ENCODE results near the gene CNTNAP5. TPM values are rescaled to one million over a fixed set of nuclear protein-coding genes. Genes with fewer than 3 reads are reported as not detected.

The CNTNAP5 gene
- total and polyA plus RNA-seq, 2 donors (not counting 1 experiment from before 2014, with no cell fraction given): not detected

DNA sequence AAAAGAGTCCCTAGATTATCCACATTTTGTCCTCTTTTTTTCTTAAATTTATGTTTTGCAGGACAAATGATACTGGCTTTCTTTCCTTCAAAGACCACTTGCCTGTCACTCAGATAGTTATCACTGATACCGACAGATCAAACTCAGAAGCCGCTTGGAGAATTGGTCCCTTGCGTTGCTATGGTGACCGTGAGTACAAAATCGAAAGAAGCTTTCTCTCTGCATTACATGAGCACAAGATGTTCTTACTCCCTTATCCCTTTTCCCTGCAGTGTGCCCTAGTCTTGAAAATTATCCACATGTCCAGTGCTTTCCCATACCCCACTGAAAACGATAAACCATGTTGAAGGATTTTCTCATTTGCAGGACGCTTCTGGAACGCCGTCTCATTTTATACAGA is 738.5 kb downstream of the CNTNAP5 start:
- no peaks in the 10 kb centered on the region for H4K20me1 ChIP-seq (ENCODE audit: control insufficient read depth, insufficient read depth, low read length, poor library complexity, severe bottlenecking)
- no peak overlapping the region for H3K4me3 Mint-ChIP-seq
- no peaks in the 10 kb centered on the region for H3K79me2 ChIP-seq (ENCODE audit: control insufficient read depth, insufficient read depth, low read length)
- H3K27ac Mint-ChIP-seq: no peak overlapping the region
- CTCF ChIA-PET: no interaction called here
- POLR2A ChIA-PET: no interaction called here
- 91% methylated on average over 9 of the region's 9 CpGs for WGBS (ENCODE audit: insufficient coverage)
- H3K9me3 ChIP-seq (ENCODE audit: control extremely low read depth in 1 of 3, control insufficient read depth in 2 of 3, insufficient read depth in 1 of 3, low read length in 2 of 3): no peaks in the 10 kb centered on the region
- H3K4me3 ChIP-seq (ENCODE audit: control extremely low read depth in 1 of 5, extremely low read depth in 1 of 5, insufficient read depth in 1 of 5, low read depth in 2 of 5, low read length in 4 of 5): no peak overlapping the region
- H3K4me1 ChIP-seq (ENCODE audit: control insufficient read depth in 2 of 2, insufficient read depth in 2 of 2, low read length in 2 of 2): no peaks in the 10 kb centered on the region
- no peak overlapping the region for H3K27ac ChIP-seq (ENCODE audit: low read length in 2 of 2)
- H3K36me3 ChIP-seq (replicated peaks in 1 of 2; ENCODE audit: control extremely low read depth in 1 of 2, control insufficient read depth in 1 of 2, extremely low read depth in 1 of 2, insufficient read depth in 2 of 2, low read length in 1 of 2): no peaks in the 10 kb centered on the region
- H3K9ac ChIP-seq (ENCODE audit: low read length): no peak overlapping the region
- intact Hi-C loops (cut with micrococcal nuclease): no loop called here
- TF ChIP-seq CTCF (IDR thresholded peaks at IDR 0.05): no peak
- TF ChIP-seq EZH2 (IDR thresholded peaks at IDR 0.05; ENCODE audit: borderline replicate concordance, insufficient read depth, low read depth, low read length, poor library complexity, severe bottlenecking): no peak
- no peaks in the 10 kb centered on the region for H3K4me1 Mint-ChIP-seq
- no peak overlapping the region for H2AFZ ChIP-seq (ENCODE audit: insufficient read depth, low read depth, low read length, poor library complexity, severe bottlenecking)
- ATAC-seq (ENCODE audit: low read depth): no peak
- no peaks in the 10 kb centered on the region for H3K27me3 ChIP-seq (replicated peaks in 1 of 4; ENCODE audit: control extremely low read depth in 1 of 4, control insufficient read depth in 3 of 4, insufficient read depth in 4 of 4, low read length in 3 of 4)
- H3K9me3 Mint-ChIP-seq (ENCODE audit: insufficient read depth): peaks cover 2% of the 10 kb centered on the region
- H3K4me2 ChIP-seq (replicated peaks; ENCODE audit: low read depth, low read length, poor library complexity, severe bottlenecking): no peak overlapping the region
- H3K27me3 Mint-ChIP-seq: no peaks in the 10 kb centered on the region
- DNase-seq: no peak

DNA sequence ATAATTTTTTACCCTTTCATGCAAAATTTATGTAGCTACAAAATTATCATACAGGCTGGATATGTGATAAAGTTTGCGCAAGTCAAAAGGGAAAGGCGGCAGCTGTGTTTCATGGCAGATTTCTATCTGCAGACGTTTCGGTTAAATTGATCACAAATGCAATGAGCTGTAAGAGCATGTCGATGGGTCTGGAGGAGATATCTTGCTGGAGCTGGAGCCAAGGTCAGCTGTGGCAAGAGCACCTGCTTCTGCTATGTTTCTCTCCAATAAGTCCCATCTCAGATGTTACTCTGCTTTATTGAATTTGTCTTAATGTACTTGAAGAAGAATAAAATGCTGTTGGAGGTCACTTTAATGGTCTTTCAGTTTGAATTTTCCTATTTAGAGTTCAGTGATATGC is 749.7 kb downstream of the CNTNAP5 start:
- ATAC-seq (ENCODE audit: low read depth): no peak
- no peak overlapping the region for H3K4me2 ChIP-seq (replicated peaks; ENCODE audit: low read depth, low read length, poor library complexity, severe bottlenecking)

More for the DNA sequence above, 749.7 kb downstream of the CNTNAP5 start:
- TF ChIP-seq CTCF (IDR thresholded peaks at IDR 0.05): no peak
- TF ChIP-seq EZH2 (IDR thresholded peaks at IDR 0.05; ENCODE audit: borderline replicate concordance, insufficient read depth, low read depth, low read length, poor library complexity, severe bottlenecking): no peak
- H3K4me3 Mint-ChIP-seq: no peak overlapping the region
- intact Hi-C loops (cut with micrococcal nuclease): no loop called here
- Histone ChIP-seq H3K36me3 (replicated peaks in 1 of 2; ENCODE audit: control extremely low read depth in 1 of 2, control insufficient read depth in 1 of 2, extremely low read depth in 1 of 2, insufficient read depth in 2 of 2, low read length in 1 of 2) (no peaks in the 10 kb centered on the region), H3K9ac (ENCODE audit: low read length) (no peak overlapping the region), H3K9me3 (ENCODE audit: control extremely low read depth in 1 of 3, control insufficient read depth in 2 of 3, insufficient read depth in 1 of 3, low read length in 2 of 3) (peaks cover 0 to 5% (median 0%) of the 10 kb centered on the region in 3 donors), H3K79me2 (ENCODE audit: control insufficient read depth, insufficient read depth, low read length) (no peaks in the 10 kb centered on the region), H3K27me3 (replicated peaks in 1 of 4; ENCODE audit: control extremely low read depth in 1 of 4, control insufficient read depth in 3 of 4, insufficient read depth in 4 of 4, low read length in 3 of 4) (no peaks in the 10 kb centered on the region), H3K4me1 (ENCODE audit: control insufficient read depth in 2 of 2, insufficient read depth in 2 of 2, low read length in 2 of 2) (no peaks in the 10 kb centered on the region), H3K27ac (ENCODE audit: low read length in 2 of 2) (no peak overlapping the region), H4K20me1 (ENCODE audit: control insufficient read depth, insufficient read depth, low read length, poor library complexity, severe bottlenecking) (no peaks in the 10 kb centered on the region), H2AFZ (ENCODE audit: insufficient read depth, low read depth, low read length, poor library complexity, severe bottlenecking) (no peak overlapping the region), H3K4me3 (ENCODE audit: control extremely low read depth in 1 of 5, extremely low read depth in 1 of 5, insufficient read depth in 1 of 5, low read depth in 2 of 5, low read length in 4 of 5) (no peak overlapping the region)
- ChIA-PET CTCF (no interaction called here), POLR2A (no interaction called here)
- no peaks in the 10 kb centered on the region for H3K27me3 Mint-ChIP-seq
- H3K4me1 Mint-ChIP-seq: no peaks in the 10 kb centered on the region
- H3K27ac Mint-ChIP-seq: no peak overlapping the region
- DNase-seq: no peak
- peaks cover 8% of the 10 kb centered on the region for H3K9me3 Mint-ChIP-seq (ENCODE audit: insufficient read depth)
- WGBS (ENCODE audit: insufficient coverage): 78% methylated on average over 3 of the region's 5 CpGs
